MM.1S (cell line): Measurements from ENCODE around the gene F8.

Source experiments
- DNase-seq: peaks from one replicate; pipeline ENCODE4 v3.0.0-alpha.2; 2015
- H2AFZ ChIP-seq: fragments of 300-600 bp; sonication (generic); 2 replicates; pipeline ENCODE4 v1.6.0; 2016; ENCODE audit warnings: antibody characterized with exemption, low read length
- H3F3A ChIP-seq: fragments of 300-600 bp; sonication (generic); 2 replicates; pipeline ENCODE4 v1.6.1; 2016; ENCODE audit warnings: mild to moderate bottlenecking, antibody characterized with exemption, low read length, moderate library complexity, mixed read lengths; ENCODE audit not compliant: insufficient read depth
- H3K27ac ChIP-seq: fragments of 300-600 bp; sonication (generic); 2 replicates; pipeline ENCODE4 v1.5.1; 2016; ENCODE audit warnings: mild to moderate bottlenecking, low read length
- H3K27me3 ChIP-seq: fragments of 300-600 bp; sonication (generic); replicated peaks from 2 replicates; pipeline ENCODE4 v1.6.0; 2016; ENCODE audit warnings: low read length; ENCODE audit not compliant: insufficient read depth
- H3K36me3 ChIP-seq: fragments of 300-600 bp; sonication (generic); replicated peaks from 2 replicates; pipeline ENCODE4 v1.6.1; 2016; ENCODE audit warnings: mild to moderate bottlenecking, low read length, mixed read lengths; ENCODE audit not compliant: insufficient read depth
- H3K4me1 ChIP-seq: fragments of 300-600 bp; sonication (generic); 2 replicates; pipeline ENCODE4 v1.6.1; 2016; ENCODE audit warnings: low read length, mixed read lengths
- H3K4me2 ChIP-seq: fragments of 300-600 bp; sonication (generic); 2 replicates; pipeline ENCODE4 v1.6.0; 2016; ENCODE audit warnings: low read depth, low read length
- H3K4me3 ChIP-seq: fragments of 300-600 bp; sonication (generic); 2 replicates; pipeline ENCODE4 v1.5.1; 2016; ENCODE audit warnings: low read length, mixed read lengths
- H3K79me2 ChIP-seq: fragments of 300-600 bp; sonication (generic); 2 replicates; pipeline ENCODE4 v1.6.1; 2016; ENCODE audit warnings: mixed run types, low read length, mixed read lengths
- H3K9ac ChIP-seq: fragments of 300-600 bp; sonication (generic); 2 replicates; pipeline ENCODE4 v1.6.1; 2016; ENCODE audit warnings: low read length, mixed read lengths
- H3K9me2 ChIP-seq: fragments of 300-600 bp; sonication (generic); replicated peaks from 2 replicates; pipeline ENCODE4 v1.6.1; 2016; ENCODE audit warnings: mild to moderate bottlenecking, low read length, mixed read lengths; ENCODE audit not compliant: insufficient read depth
- H3K9me3 ChIP-seq: fragments of 300-600 bp; sonication (generic); replicated peaks from 2 replicates; pipeline ENCODE4 v1.6.1; 2016; ENCODE audit warnings: mild to moderate bottlenecking, low read length, mixed read lengths; ENCODE audit not compliant: insufficient read depth
- H4K20me1 ChIP-seq: fragments of 300-600 bp; sonication (generic); 2 replicates; pipeline ENCODE4 v1.6.1; 2016; ENCODE audit warnings: mild to moderate bottlenecking, low read length, moderate library complexity, mixed read lengths; ENCODE audit not compliant: insufficient read depth
- EZH2 ChIP-seq: fragments of 300-600 bp; sonication (generic); optimal IDR thresholded peaks from 2 replicates; pipeline ENCODE3; 2017; ENCODE audit warnings: low read depth, mild to moderate bottlenecking, antibody characterized with exemption, low read length, mixed read lengths
- EZH2phosphoT487 ChIP-seq: fragments of 300-600 bp; sonication (generic); IDR thresholded peaks from 2 replicates; pipeline ENCODE4 v1.6.1; 2018; ENCODE audit warnings: antibody characterized with exemption, low read length
- TF ChIP-seq, protein P1 (sequence below): fragments of 300-600 bp; sonication (generic); IDR thresholded peaks from 2 replicates; pipeline ENCODE4 v1.5.1; 2016; ENCODE audit warnings: antibody characterized with exemption, low read length, mixed read lengths

Gene F8

DNA sequence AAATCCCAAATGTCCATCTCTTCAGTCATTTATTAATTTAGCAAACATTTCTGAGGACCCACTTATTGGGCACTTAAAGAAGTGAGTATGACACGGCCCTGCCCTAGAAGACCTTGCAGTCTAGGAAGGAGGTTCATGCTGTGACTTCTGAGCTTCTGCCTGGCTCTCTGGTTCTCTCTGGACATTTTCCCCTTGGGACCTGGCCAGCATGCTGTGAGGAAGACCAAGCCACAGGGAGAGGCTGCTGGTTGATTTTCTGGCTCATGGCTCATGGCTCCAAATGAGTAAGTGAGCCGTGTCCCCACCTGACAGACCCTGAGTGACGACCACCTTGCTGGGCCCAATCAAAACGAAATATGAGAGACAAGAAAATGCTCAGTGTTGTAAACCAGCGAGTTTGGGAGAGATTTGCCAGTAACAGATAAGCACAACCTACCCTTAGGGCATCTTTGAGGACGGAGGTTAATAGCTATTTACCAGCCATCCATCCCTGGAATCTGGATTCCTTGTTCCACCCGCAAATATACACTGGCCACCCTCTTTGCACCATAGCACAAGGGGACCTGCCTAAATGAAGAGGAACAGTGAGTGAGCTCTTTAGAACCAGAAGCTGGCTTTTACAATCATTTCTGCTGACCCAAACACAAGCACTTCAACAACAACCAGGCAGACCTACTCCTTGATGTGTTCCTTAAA, 218.1 kb downstream of the F8 start:
- H3K27me3 ChIP-seq, result no peaks in the 10 kb centered on the region
- no peaks in the 10 kb centered on the region for H3K9me2 ChIP-seq
- H3K27ac ChIP-seq, result no peak overlapping the region
- peaks cover 3% of the 10 kb centered on the region; the same call in 1 of the 2 replicates for H3K4me1 ChIP-seq
- H3K9me3 ChIP-seq, result no peaks in the 10 kb centered on the region
- DNase-seq, result no peak
- H3K9ac ChIP-seq, result peak overlapping the region; percentile 57; the same call in 1 of the 2 replicates
- no peaks in the 10 kb centered on the region for H3K36me3 ChIP-seq
- H3F3A ChIP-seq, result no peaks in the 10 kb centered on the region
- H3K79me2 ChIP-seq, result peaks cover 29% of the 10 kb centered on the region; the same call in 1 of the 2 replicates
- H2AFZ ChIP-seq, result peak overlapping the region; percentile 84
- TF ChIP-seq, protein P1, sequence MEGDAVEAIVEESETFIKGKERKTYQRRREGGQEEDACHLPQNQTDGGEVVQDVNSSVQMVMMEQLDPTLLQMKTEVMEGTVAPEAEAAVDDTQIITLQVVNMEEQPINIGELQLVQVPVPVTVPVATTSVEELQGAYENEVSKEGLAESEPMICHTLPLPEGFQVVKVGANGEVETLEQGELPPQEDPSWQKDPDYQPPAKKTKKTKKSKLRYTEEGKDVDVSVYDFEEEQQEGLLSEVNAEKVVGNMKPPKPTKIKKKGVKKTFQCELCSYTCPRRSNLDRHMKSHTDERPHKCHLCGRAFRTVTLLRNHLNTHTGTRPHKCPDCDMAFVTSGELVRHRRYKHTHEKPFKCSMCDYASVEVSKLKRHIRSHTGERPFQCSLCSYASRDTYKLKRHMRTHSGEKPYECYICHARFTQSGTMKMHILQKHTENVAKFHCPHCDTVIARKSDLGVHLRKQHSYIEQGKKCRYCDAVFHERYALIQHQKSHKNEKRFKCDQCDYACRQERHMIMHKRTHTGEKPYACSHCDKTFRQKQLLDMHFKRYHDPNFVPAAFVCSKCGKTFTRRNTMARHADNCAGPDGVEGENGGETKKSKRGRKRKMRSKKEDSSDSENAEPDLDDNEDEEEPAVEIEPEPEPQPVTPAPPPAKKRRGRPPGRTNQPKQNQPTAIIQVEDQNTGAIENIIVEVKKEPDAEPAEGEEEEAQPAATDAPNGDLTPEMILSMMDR, result no peak
- TF ChIP-seq EZH2phosphoT487, result no peak
- TF ChIP-seq EZH2, result no peak
- H3K4me2 ChIP-seq, result peak overlapping the region; percentile 56
- peak overlapping the region; percentile 81 for H3K4me3 ChIP-seq
- H4K20me1 ChIP-seq, result no peaks in the 10 kb centered on the region

DNA sequence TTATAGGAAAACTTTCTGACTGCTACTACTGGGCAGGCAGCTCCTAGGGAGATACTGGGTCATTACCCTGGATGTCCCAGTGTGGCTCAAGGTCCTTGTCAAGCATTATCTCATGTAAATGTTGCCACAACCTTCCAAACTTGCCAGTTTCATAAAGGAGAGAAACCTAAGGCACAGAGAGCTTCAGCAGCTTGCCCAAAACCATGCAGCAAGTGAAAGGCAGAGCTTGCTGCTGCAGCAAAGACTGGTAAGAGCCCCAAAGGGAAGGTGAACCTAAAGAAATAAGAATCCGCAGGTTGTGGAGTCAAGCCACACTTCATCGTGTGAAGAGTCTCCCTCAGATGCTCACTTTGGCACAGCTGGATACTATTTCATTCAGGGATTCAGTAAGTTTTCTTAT, 219.6 kb downstream of the F8 start:
- TF ChIP-seq, protein P1, result no peak
- no peak for TF ChIP-seq EZH2
- no peak for TF ChIP-seq EZH2phosphoT487
- Histone ChIP-seq H3K9ac (no peak overlapping the region), H3K79me2 (peaks cover 29% of the 10 kb centered on the region; the same call in 1 of the 2 replicates), H2AFZ (no peak overlapping the region), H4K20me1 (no peaks in the 10 kb centered on the region), H3K4me1 (peaks cover 3% of the 10 kb centered on the region; the same call in 1 of the 2 replicates), H3K4me2 (no peak overlapping the region), H3K27ac (no peak overlapping the region), H3F3A (no peaks in the 10 kb centered on the region), H3K9me3 (no peaks in the 10 kb centered on the region), H3K27me3 (no peaks in the 10 kb centered on the region), H3K9me2 (no peaks in the 10 kb centered on the region), H3K36me3 (no peaks in the 10 kb centered on the region), H3K4me3 (no peak overlapping the region)
- DNase-seq, result no peak

DNA sequence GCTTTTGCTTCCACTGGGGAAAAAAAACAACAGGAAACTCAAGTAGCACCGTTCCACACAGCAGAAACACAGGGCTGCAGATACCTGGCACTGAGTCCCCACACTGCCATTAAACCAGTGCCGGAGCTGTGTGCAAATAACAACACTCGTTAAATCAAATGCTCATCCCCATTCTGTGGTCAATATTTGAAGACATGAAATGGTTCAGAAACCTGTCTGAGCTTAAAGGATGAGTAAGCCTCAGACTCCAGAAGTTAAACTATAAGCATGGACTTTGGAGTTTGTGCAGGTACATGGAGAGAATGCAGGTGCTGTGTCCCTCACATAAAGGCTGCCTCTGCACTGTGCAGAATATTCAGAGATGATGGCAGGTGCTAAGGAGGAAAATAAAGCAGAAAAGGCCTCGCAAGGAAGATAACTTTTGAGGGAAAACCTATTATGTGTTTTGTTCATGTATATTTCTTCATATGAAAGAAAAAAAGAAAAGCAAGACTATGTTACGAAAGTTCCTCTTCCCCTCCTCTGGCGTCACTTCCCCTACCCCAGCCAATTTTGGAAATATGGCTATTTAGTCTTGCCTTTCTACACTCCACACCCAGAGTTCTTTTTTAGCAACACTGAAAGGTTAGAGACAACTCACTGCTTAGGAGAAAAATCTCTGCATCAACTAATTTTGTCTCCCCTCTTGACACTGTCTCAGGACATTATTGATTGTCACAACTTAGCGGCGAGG, 221.9 kb downstream of the F8 start:
- no peak overlapping the region for H3K4me3 ChIP-seq
- no peaks in the 10 kb centered on the region for H3K27me3 ChIP-seq
- H3K9me3 ChIP-seq, result no peaks in the 10 kb centered on the region
- no peak overlapping the region for H2AFZ ChIP-seq
- DNase-seq, result no peak
- no peak overlapping the region for H3K9ac ChIP-seq
- no peak overlapping the region for H3K4me2 ChIP-seq
- TF ChIP-seq EZH2phosphoT487 (no peak), EZH2 (no peak)
- TF ChIP-seq, protein P1, result no peak
- H3K79me2 ChIP-seq, result peaks cover 32% of the 10 kb centered on the region; the same call in 1 of the 2 replicates
- H3K36me3 ChIP-seq, result no peaks in the 10 kb centered on the region
- H4K20me1 ChIP-seq, result no peaks in the 10 kb centered on the region
- H3K27ac ChIP-seq, result no peak overlapping the region
- H3K4me1 ChIP-seq, result no peaks in the 10 kb centered on the region; the same call in 1 of the 2 replicates
- H3F3A ChIP-seq, result no peaks in the 10 kb centered on the region
- no peaks in the 10 kb centered on the region for H3K9me2 ChIP-seq
